ENCODE measurements around the gene SCAMP5.

- TF ChIP-seq CTCF (conservative IDR thresholded peaks at IDR 0.05 in 1 of 2, IDR thresholded peaks at IDR 0.05 in 1 of 2; ENCODE audit: extremely low read depth in 1 of 2, insufficient read depth in 1 of 2, low read depth in 1 of 2, low read length in 2 of 2) (no peak), EZH2 (IDR thresholded peaks at IDR 0.05; ENCODE audit: borderline replicate concordance, low read length) (no peak)
Observed at GRCh38 chr15:75023872-75024636, 28.7 kb downstream of the SCAMP5 start.
